HEK293 (cell line): ENCODE measurements around the gene DIS3L2.

Source experiments
- CTCF ChIA-PET: fragments of 350-600 bp; formaldehyde crosslinking; extraction: SDS; loops from one replicate; lab custom pipeline; 2021; ENCODE audit warnings: antibody characterized with exemption; lab: Yijun Ruan, JAX
- POLR2A ChIA-PET: fragments of 300-600 bp; formaldehyde crosslinking; extraction: SDS; loops from one replicate; lab custom pipeline; 2020; ENCODE audit warnings: antibody characterized with exemption, inconsistent platforms; lab: Yijun Ruan, JAX
- H3K27ac ChIP-seq: fragments of 200-500 bp; sonication (Bioruptor generic); 2 replicates; pipeline ENCODE4 v1.5.1; 2014; ENCODE audit warnings: low read depth, low read length, control low read depth, inconsistent platforms; ENCODE audit errors: extremely low read depth
- H3K36me3 ChIP-seq, 2 experiments: fragments of 200-500 bp in 1 of 2; sonication (Bioruptor generic) in 1 of 2; 1 replicate in 1 of 2; 2 replicates in 1 of 2; pipeline ENCODE4 v1.5.1; 2014 to 2017; ENCODE audit warnings: inconsistent platforms in 2 of 2, low read length in 2 of 2; ENCODE audit not compliant: control insufficient read depth in 2 of 2, insufficient read depth in 1 of 2
- H3K4me1 ChIP-seq: fragments of 200-500 bp; sonication (Bioruptor generic); 2 replicates; pipeline ENCODE4 v1.5.1; 2014; ENCODE audit warnings: mild to moderate bottlenecking, low read length, inconsistent platforms; ENCODE audit not compliant: control insufficient read depth, insufficient read depth
- H3K4me3 ChIP-seq: 2 replicates; pipeline ENCODE4 v1.5.1; 2011; ENCODE audit warnings: low read depth, mild to moderate bottlenecking, control low read depth, low read length, moderate library complexity
- H3K9me3 ChIP-seq: fragments of 200-500 bp; sonication (Bioruptor generic); 2 replicates; pipeline ENCODE4 v1.5.1; 2014; ENCODE audit warnings: low read depth, low read length, inconsistent platforms; ENCODE audit not compliant: control insufficient read depth, insufficient read depth
- OSR2 ChIP-seq: fragments of 450-650 bp; formaldehyde crosslinking; IDR thresholded peaks from 2 replicates; pipeline ENCODE4 v1.5.1; 2016; ENCODE audit warnings: missing biosample characterization, missing genetic modification characterization
- PRDM2 ChIP-seq: fragments of 450-650 bp; formaldehyde crosslinking; IDR thresholded peaks from 2 replicates; pipeline ENCODE4 v1.5.1; 2016; ENCODE audit warnings: missing biosample characterization, missing genetic modification characterization, borderline replicate concordance
- SCRT1 ChIP-seq: fragments of 450-650 bp; formaldehyde crosslinking; IDR thresholded peaks from 2 replicates; pipeline ENCODE4 v1.5.1; 2016; ENCODE audit warnings: missing biosample characterization, missing genetic modification characterization, borderline replicate concordance
- ZFP3 ChIP-seq: fragments of 450-650 bp; formaldehyde crosslinking; IDR thresholded peaks from 2 replicates; pipeline ENCODE4 v1.5.1; 2016; ENCODE audit warnings: low read depth, missing biosample characterization, missing genetic modification characterization
- ZNF148 ChIP-seq: fragments of 450-650 bp; formaldehyde crosslinking; IDR thresholded peaks from 2 replicates; pipeline ENCODE4 v1.5.0; 2017; ENCODE audit warnings: missing biosample characterization, missing genetic modification characterization, borderline replicate concordance
- ZNF155 ChIP-seq: fragments of 450-650 bp; formaldehyde crosslinking; IDR thresholded peaks from 2 replicates; pipeline ENCODE4 v1.5.1; 2016; ENCODE audit warnings: missing biosample characterization, missing genetic modification characterization
- ZNF184 ChIP-seq: fragments of 450-650 bp; IDR thresholded peaks from 2 replicates; pipeline ENCODE4 v1.5.1; 2018; ENCODE audit warnings: missing biosample characterization, mild to moderate bottlenecking, missing genetic modification characterization
- ZNF274 ChIP-seq, 2 experiments: fragments of 200-500 bp in 1 of 2; fragments of 450-650 bp in 1 of 2; sonication (Bioruptor generic) in 1 of 2; formaldehyde crosslinking in 1 of 2; IDR thresholded peaks; 2 replicates each; pipeline versions ENCODE4 v1.5.1 to v1.6.1; 2014 to 2016; ENCODE audit warnings: borderline replicate concordance in 1 of 2, inconsistent platforms in 1 of 2, low read length in 1 of 2, missing biosample characterization in 1 of 2, missing genetic modification characterization in 1 of 2
- ZNF404 ChIP-seq: fragments of 450-650 bp; formaldehyde crosslinking; IDR thresholded peaks from 2 replicates; pipeline ENCODE4 v1.5.1; 2017; ENCODE audit warnings: missing biosample characterization, missing genetic modification characterization
- ZNF76 ChIP-seq: fragments of 450-650 bp; formaldehyde crosslinking; IDR thresholded peaks from 2 replicates; pipeline ENCODE4; 2016; ENCODE audit warnings: low read depth, missing biosample characterization, missing genetic modification characterization, borderline replicate concordance
- ZSCAN18 ChIP-seq: fragments of 450-650 bp; formaldehyde crosslinking; IDR thresholded peaks from 2 replicates; pipeline ENCODE4 v1.5.1; 2016; ENCODE audit warnings: missing biosample characterization, missing genetic modification characterization
- ZSCAN5A ChIP-seq: fragments of 450-650 bp; formaldehyde crosslinking; IDR thresholded peaks from 2 replicates; pipeline ENCODE4 v1.5.1; 2016; ENCODE audit warnings: missing biosample characterization, missing genetic modification characterization

DIS3L2 gene

GRCh38 chr2:232278534-232278933 lies 317.0 kb downstream of the DIS3L2 start (continued):
- TF ChIP-seq PRDM2 (tag by site-specific recombination) (no peak), SCRT1 (no peak)

- H3K4me3 ChIP-seq: no peak overlapping the region
- no peaks in the 10 kb centered on the region for H3K36me3 ChIP-seq
- TF ChIP-seq ZNF274 (IDR thresholded peaks at IDR 0.05; ENCODE audit: low read length): no peak
- no peak for TF ChIP-seq ZNF274 (tag by site-specific recombination; IDR thresholded peaks at IDR 0.05; ENCODE audit: borderline replicate concordance)
- no peak for TF ChIP-seq ZFP3 (tag by site-specific recombination)
- TF ChIP-seq ZNF148 (tag by site-specific recombination): no peak
- no peak for TF ChIP-seq ZSCAN5A (tag by site-specific recombination)
- no peak for TF ChIP-seq ZNF184 (tag by site-specific recombination)
- TF ChIP-seq ZNF404 (tag by site-specific recombination): no peak
- no peak for TF ChIP-seq ZSCAN18 (tag by site-specific recombination)
- no peak for TF ChIP-seq ZNF155
- TF ChIP-seq ZNF76 (tag by site-specific recombination): no peak
- TF ChIP-seq OSR2 (tag by site-specific recombination): no peak
- POLR2A ChIA-PET: no interaction called here
- CTCF ChIA-PET: no interaction called here
- H3K4me1 ChIP-seq: no peaks in the 10 kb centered on the region
- no peaks in the 10 kb centered on the region for H3K9me3 ChIP-seq
- no peak overlapping the region for H3K27ac ChIP-seq
Observed at GRCh38 chr2:232280341-232280740, 318.8 kb downstream of the DIS3L2 start.
